Fibroblast of lung (primary cell): Measurements from ENCODE around the gene TRAF7.

Experiments used
- EZH2 ChIP-seq: IDR thresholded peaks from 2 replicates; pipeline ENCODE4 v1.5.1; 2012; ENCODE audit warnings: low read length, control low read depth, mild to moderate bottlenecking; ENCODE audit errors: missing control alignments
- TF ChIP-seq, protein P1 (sequence below), 2 donors: IDR thresholded peaks in 1 of 2; conservative IDR thresholded peaks in 1 of 2; 1 replicate in 1 of 2; 2 replicates in 1 of 2; pipeline ENCODE4 v1.5.1; 2011 to 2012; ENCODE audit warnings: low read length in 2 of 2, control low read depth in 1 of 2, inconsistent platforms in 1 of 2, low read depth in 1 of 2, mild to moderate bottlenecking in 1 of 2

DNA sequence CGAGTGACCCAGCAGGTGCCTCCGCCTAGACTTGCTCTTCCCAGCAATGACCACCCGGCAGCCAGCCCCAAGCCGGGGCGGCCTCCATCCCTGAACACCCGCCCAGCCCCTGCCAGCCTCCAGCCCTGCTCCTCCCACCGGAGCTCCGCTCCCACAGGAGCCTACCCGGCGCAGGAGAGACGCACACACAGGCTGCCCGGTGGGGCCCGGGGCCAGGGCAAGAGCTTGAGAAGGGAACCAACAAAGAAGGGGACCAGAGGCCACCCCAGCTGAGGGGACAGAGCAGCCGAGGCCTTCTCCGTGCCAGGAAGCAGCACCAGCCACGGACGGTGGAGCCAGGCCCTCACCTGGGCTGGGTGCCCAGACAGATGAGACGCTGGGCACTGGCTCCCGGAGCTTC, 33.7 kb upstream of the TRAF7 start:
- TF ChIP-seq, protein P1, sequence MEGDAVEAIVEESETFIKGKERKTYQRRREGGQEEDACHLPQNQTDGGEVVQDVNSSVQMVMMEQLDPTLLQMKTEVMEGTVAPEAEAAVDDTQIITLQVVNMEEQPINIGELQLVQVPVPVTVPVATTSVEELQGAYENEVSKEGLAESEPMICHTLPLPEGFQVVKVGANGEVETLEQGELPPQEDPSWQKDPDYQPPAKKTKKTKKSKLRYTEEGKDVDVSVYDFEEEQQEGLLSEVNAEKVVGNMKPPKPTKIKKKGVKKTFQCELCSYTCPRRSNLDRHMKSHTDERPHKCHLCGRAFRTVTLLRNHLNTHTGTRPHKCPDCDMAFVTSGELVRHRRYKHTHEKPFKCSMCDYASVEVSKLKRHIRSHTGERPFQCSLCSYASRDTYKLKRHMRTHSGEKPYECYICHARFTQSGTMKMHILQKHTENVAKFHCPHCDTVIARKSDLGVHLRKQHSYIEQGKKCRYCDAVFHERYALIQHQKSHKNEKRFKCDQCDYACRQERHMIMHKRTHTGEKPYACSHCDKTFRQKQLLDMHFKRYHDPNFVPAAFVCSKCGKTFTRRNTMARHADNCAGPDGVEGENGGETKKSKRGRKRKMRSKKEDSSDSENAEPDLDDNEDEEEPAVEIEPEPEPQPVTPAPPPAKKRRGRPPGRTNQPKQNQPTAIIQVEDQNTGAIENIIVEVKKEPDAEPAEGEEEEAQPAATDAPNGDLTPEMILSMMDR (conservative IDR thresholded peaks at IDR 0.05 in 1 of 2, IDR thresholded peaks at IDR 0.05 in 1 of 2; ENCODE audit: low read depth in 1 of 2, low read length in 2 of 2): no peak
- TF ChIP-seq EZH2: no peak
